GM21723 (cell line): ENCODE measurements around the gene SLC4A2.
A peak's percentile ranks its signal among the peaks of the same experiment; 100 is the strongest.
"Not testable (repeated sequence)": the region's sequence is repeated elsewhere in the genome, so short reads cannot be mapped to it uniquely, and the experiment has no call there.

Source experiments
- ATAC-seq: cut with Tn5 transposase; IDR thresholded peaks from one replicate; pipeline ENCODE4 v1.9.1; 2021; ENCODE audit warnings: mild to moderate bottlenecking, moderate library complexity; ENCODE audit not compliant: unreplicated experiment

SLC4A2 gene

GRCh38 chr7:151040616-151041375 is 18.6 kb upstream of the SLC4A2 start:
- no peak for ATAC-seq

- ATAC-seq = not testable (repeated sequence)
These were observed 15.9 kb upstream of the SLC4A2 start for GRCh38 chr7:151043449-151043848.

DNA sequence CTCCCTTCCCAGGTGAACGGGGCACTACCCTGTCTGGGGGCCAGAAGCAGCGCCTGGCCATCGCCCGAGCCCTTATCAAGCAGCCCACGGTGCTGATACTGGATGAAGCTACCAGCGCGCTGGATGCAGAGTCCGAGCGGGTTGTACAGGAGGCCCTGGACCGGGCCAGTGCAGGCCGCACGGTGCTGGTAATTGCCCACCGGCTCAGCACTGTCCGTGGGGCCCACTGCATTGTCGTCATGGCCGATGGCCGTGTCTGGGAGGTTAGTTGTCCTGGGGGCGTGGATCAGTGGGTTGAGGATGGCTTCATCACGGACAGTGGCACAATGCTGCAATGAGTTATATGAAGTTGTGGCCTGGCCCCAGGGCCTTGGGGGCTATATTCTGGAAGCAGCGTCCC is 15.4 kb upstream of the SLC4A2 start:
- no peak for ATAC-seq

GRCh38 chr7:151045262-151045661 is 14.1 kb upstream of the SLC4A2 start:
- ATAC-seq = no peak

DNA sequence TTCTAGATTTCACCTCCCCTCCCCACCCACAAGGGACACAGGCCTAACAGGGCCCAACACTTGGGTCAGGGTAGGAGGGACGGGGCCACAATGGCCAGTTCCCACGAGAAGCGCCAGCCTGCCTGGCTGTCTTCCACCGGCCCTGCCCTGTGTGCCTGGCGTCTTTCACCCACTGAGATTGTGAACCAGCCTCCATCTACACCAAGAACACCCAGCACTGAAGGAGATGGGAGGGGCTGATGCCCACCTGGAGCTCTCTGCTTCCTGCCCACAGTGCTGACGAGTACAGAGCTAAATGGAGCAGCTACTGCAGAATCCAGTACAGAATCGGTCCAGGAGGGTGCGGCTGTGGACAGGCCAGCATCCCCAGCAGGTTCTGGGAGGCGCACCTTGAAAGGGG is 13.4 kb upstream of the SLC4A2 start:
- no peak for ATAC-seq

GRCh38 chr7:151046603-151047573 is 12.5 kb upstream of the SLC4A2 start:
- ATAC-seq = no peak

- ATAC-seq = no peak
These were observed 11.2 kb upstream of the SLC4A2 start, which contains the start of gene ASIC3 for GRCh38 chr7:151047976-151048815. Gene ASIC3, plus strand, starts transcription at chr7:151048531. Its CDS starts 355 bp downstream, at chr7:151048886.

DNA sequence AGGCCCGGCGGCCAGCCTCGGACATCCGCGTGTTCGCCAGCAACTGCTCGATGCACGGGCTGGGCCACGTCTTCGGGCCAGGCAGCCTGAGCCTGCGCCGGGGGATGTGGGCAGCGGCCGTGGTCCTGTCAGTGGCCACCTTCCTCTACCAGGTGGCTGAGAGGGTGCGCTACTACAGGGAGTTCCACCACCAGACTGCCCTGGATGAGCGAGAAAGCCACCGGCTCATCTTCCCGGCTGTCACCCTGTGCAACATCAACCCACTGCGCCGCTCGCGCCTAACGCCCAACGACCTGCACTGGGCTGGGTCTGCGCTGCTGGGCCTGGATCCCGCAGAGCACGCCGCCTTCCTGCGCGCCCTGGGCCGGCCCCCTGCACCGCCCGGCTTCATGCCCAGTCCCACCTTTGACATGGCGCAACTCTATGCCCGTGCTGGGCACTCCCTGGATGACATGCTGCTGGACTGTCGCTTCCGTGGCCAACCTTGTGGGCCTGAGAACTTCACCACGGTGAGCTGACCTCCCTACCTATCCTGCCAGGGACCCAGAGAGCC is 10.4 kb upstream of the SLC4A2 start:
- ATAC-seq = no peak

GRCh38 chr7:151051108-151051507 is 8.3 kb upstream of the SLC4A2 start:
- ATAC-seq = no peak

DNA sequence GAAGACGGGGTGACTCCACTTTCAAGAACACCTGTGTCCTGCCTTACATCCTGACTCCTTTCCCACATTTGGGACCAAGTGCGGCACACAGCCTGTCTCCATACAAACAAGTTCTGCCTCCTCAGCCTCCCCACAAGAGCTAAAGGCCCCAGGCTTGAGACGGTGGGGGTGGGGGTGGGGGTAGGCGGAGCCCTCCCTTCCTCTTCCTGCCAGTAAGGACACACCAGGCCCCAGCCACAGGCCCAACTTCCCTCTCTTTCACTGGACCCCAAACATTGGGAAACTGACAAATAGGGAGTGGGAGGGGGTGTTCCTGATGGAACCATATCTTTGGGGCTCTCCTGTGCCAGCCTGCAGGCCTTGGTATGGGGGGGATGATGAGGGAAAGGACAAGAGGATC is 6.3 kb upstream of the SLC4A2 start:
- no peak for ATAC-seq

GRCh38 chr7:151053751-151054150 is 5.6 kb upstream of the SLC4A2 start:
- no peak for ATAC-seq

DNA sequence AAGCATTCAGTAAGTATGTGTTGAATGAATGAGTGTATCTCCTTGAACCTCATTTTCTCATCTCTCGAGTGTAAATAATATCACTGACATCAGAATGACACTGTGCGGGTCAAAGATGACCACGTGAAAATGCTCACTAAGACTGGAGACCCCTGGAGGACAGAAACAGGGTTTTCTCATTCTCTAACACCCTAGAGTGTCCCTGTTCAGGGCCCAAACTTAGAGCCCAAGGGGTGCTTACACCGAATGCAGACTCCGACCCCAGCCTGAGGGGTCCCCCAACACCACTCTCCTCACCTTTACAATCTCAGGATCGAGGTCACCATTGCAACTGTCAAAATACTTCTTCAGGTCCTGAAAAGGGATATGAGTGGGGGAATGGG is 3.1 kb upstream of the SLC4A2 start:
- ATAC-seq = no peak

DNA sequence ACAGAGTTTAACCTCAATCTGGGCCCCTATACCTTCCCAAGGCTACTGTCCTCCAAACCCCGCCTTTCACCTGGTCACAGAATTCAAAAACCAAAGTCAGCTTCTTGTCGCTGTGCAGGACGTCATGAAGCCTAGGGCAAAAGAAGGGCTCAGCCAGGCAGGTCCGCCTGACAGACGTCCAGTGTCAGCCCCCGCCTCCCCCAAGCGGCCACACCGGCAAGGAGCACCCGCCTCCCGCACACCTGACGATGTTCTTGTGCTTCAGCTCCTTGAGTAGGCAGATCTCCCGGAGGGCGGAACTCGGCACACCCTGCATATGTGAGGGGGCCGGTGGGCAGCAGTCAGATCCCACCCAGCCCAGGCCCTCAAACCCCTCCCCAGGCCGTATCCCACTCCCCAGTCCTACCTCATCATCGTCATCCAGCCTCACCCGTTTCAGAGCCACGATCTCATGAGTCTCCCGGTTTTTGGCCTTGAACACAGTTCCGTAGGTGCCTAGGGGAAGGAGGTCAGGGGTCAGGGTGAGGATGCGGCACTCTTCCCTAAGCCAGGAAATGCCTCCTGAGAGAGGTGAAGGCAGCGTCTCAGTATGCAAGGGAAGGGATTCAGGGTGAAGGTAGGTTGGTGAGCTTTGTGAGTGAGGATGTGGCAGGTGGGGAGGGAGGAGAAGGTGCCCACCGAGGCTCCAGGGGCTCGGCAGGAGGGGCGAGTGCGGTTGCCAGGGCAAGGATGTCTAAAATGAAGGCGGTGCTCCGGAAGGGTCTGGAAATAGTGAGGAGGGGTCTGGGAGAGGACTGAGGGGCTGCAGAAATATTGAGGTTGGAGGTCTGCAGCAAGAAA is 2.5 kb upstream of the SLC4A2 start:
- ATAC-seq = no peak

GRCh38 chr7:151057506-151057988 is 1.8 kb upstream of the SLC4A2 start, which contains the start of gene CDK5:
Gene CDK5, minus strand, starts transcription at chr7:151057897. Its CDS starts 49 bp downstream, at chr7:151057848.
- peak; percentile 12 for ATAC-seq

GRCh38 chr7:151057989-151058780 is 1.2 kb upstream of the SLC4A2 start:
- peak; percentile 85 for ATAC-seq

- no peak for ATAC-seq
These were observed 515 bp upstream of the SLC4A2 start for GRCh38 chr7:151058781-151059366.

GRCh38 chr7:151060113-151060415 is 675 bp downstream of the SLC4A2 start:
- no peak for ATAC-seq

DNA sequence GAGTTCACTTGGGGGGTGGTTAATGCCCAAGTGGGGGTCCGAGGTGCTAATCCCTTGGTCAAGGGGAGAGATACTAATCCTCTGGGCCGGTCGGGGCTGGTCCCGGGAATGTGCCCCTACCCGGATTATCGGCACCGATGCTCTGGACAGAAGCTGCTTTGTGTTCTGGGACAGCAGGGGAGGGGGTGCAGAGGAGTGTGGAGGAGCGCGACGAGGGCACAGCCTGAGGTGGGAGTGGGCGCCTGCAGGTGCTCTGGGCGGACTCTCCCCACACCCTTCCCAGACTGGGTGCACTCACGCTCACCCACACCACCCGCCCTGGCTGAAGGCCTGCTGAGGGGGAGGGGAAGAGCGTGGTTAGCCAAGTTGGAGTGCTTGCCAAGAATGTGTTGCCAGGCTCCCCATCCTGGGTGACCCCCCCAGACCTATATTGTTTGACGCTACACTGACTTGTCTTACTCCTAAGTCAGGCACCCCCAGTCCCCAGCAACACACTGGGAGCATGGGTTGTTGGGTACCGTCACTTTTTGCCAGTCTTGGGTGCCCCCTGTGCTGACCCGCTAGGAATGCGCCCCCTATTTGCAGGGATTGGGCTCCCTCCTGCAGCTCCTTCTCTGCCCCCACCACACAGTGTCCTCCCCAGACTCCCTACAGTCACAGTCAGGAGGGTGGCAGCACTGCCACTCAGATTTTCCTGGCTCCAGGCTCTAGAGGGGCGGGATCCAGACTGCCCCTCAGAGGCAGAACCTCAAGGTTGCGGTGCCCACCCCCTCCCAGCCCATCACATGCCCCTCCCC is 1.2 kb downstream of the SLC4A2 start:
- no peak for ATAC-seq
